Measurements from ENCODE around the gene LATS2. TPM values are rescaled to one million over a fixed set of nuclear protein-coding genes. Genes with fewer than 3 reads are reported as not detected.

The LATS2 gene
- total and polyA plus RNA-seq, 9 donors, result 12.5 to 41.9 (median 22.8) TPM

- intact Hi-C loops (cut with DNase I), result no loop called here
- TF ChIP-seq POLR2A (IDR thresholded peaks at IDR 0.05), result no peak
- no peak for TF ChIP-seq EP300 (IDR thresholded peaks at IDR 0.05)
- TF ChIP-seq CTCF (IDR thresholded peaks at IDR 0.05), result no peak
- Histone ChIP-seq H3K27me3 (no peaks in the 10 kb centered on the region), H3K4me3 (no peak overlapping the region), H3K4me1 (ENCODE audit: insufficient read depth) (peaks cover 2% of the 10 kb centered on the region), H3K27ac (no peak overlapping the region), H3K36me3 (no peaks in the 10 kb centered on the region), H3K9me3 (no peaks in the 10 kb centered on the region)
- 89% methylated on average over 2 of the region's 2 CpGs for WGBS, 3 donors
- DNase-seq, result no peak
These were observed 76.5 kb downstream of the LATS2 start for GRCh38 chr13:20984879-20985278.

DNA sequence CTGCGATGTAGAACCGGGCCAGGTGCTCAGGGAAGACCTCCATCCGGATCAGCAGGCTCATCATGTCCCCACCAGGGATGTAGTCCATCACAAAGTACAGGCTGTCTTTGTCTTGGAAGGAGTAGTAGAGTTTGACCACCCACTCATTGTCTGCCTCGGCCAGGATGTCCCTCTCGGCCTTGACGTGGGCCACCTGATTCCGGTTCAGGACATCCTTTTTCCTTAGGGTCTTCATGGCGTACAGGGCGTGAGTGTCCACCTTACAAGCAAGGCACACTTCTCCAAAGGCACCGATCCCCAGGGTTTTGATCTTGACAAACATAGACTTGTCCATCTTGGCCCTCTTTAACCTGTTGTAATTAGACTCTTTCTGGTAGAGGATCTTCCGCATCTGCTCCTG lies 78.0 kb downstream of the LATS2 start:
- DNase-seq, result no peak
- H3K36me3 ChIP-seq, result no peaks in the 10 kb centered on the region
- no peak overlapping the region for H3K27ac ChIP-seq
- H3K4me1 ChIP-seq (ENCODE audit: insufficient read depth), result peaks cover 2% of the 10 kb centered on the region
- 90 to 95% (median 94%) methylated on average over 10 to 11 of the region's 11 CpGs for WGBS, 3 donors
- no peaks in the 10 kb centered on the region for H3K9me3 ChIP-seq
- TF ChIP-seq CTCF (IDR thresholded peaks at IDR 0.05), result no peak
- TF ChIP-seq POLR2A (IDR thresholded peaks at IDR 0.05), result no peak
- TF ChIP-seq EP300 (IDR thresholded peaks at IDR 0.05), result no peak
- H3K4me3 ChIP-seq, result no peak overlapping the region
- intact Hi-C loops (cut with DNase I), result no loop called here
- H3K27me3 ChIP-seq, result no peaks in the 10 kb centered on the region

GRCh38 chr13:20981370-20982095 lies 79.9 kb downstream of the LATS2 start:
- Histone ChIP-seq H3K36me3 (no peaks in the 10 kb centered on the region), H3K4me3 (no peak overlapping the region), H3K9me3 (no peaks in the 10 kb centered on the region), H3K27me3 (no peaks in the 10 kb centered on the region), H3K27ac (no peak overlapping the region), H3K4me1 (ENCODE audit: insufficient read depth) (peaks cover 2% of the 10 kb centered on the region)
- intact Hi-C loops (cut with DNase I), result no loop called here
- TF ChIP-seq CTCF (IDR thresholded peaks at IDR 0.05), result no peak
- TF ChIP-seq EP300 (IDR thresholded peaks at IDR 0.05), result no peak
- no peak for TF ChIP-seq POLR2A (IDR thresholded peaks at IDR 0.05)
- 89 to 96% (median 92%) methylated on average over 18 of the region's 18 CpGs for WGBS, 3 donors
- DNase-seq, result no peak

DNA sequence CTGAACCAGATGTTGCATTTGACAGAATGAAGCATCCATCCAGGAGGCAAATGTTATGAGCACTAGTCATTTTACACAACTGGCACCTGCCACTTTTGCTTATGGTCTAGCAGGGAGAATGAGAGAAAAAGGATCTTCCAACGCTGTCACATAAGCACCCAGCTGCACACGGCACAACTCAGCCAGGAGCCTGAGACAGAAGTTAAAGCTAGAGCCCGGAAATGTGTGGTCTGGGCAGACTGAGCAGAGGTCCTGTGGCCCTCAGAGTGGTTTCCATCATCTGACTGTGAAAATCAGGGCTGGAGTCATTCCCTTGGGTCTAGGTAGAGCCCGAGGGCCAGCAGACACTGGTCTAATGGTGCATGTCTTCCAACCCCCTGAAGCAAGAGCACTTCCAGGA lies 80.5 kb downstream of the LATS2 start:
- intact Hi-C loops (cut with DNase I), result no loop called here
- H3K4me3 ChIP-seq, result no peak overlapping the region
- WGBS, 3 donors, result 87 to 93% (median 90%) methylated on average over 4 of the region's 4 CpGs
- peaks cover 2% of the 10 kb centered on the region for H3K4me1 ChIP-seq (ENCODE audit: insufficient read depth)
- H3K9me3 ChIP-seq, result no peaks in the 10 kb centered on the region
- no peaks in the 10 kb centered on the region for H3K36me3 ChIP-seq
- H3K27me3 ChIP-seq, result no peaks in the 10 kb centered on the region
- no peak for DNase-seq
- H3K27ac ChIP-seq, result no peak overlapping the region
- TF ChIP-seq EP300 (IDR thresholded peaks at IDR 0.05) (no peak), CTCF (IDR thresholded peaks at IDR 0.05) (no peak), POLR2A (IDR thresholded peaks at IDR 0.05) (no peak)

Measured in ovary (tissue), 9 donors.